Loucy (cell line): ENCODE data around the gene SLC2A4.
"Not testable (repeated sequence)": the region's sequence is repeated elsewhere in the genome, so short reads cannot be mapped to it uniquely, and the experiment has no call there.

Experiments used
- H2AFZ ChIP-seq: fragments of 200-600 bp; sonication (generic); 2 replicates; pipeline ENCODE4 v1.6.0; 2016; ENCODE audit warnings: antibody characterized with exemption, mild to moderate bottlenecking, low read length, moderate library complexity
- H3F3A ChIP-seq: fragments of 200-600 bp; 2 replicates; pipeline ENCODE4 v1.6.0; 2016; ENCODE audit warnings: antibody characterized with exemption, low read depth, mild to moderate bottlenecking
- H3K27me3 ChIP-seq: fragments of 200-600 bp; sonication (generic); 2 replicates; pipeline ENCODE4 v1.6.1; 2014; ENCODE audit warnings: low read length, mild to moderate bottlenecking; ENCODE audit not compliant: insufficient read depth, poor library complexity, severe bottlenecking
- H3K36me3 ChIP-seq: fragments of 200-600 bp; sonication (generic); 2 replicates; pipeline ENCODE4 v1.6.1; 2016; ENCODE audit warnings: low read length; ENCODE audit not compliant: insufficient read depth
- H3K4me1 ChIP-seq: fragments of 200-600 bp; sonication (generic); 2 replicates; pipeline ENCODE4 v1.5.1; 2014; ENCODE audit warnings: low read length, mild to moderate bottlenecking; ENCODE audit not compliant: insufficient read depth, poor library complexity, severe bottlenecking
- H3K4me2 ChIP-seq: fragments of 200-600 bp; sonication (generic); 2 replicates; pipeline ENCODE4 v1.6.0; 2014; ENCODE audit warnings: antibody characterized with exemption, low read length, low read depth, mild to moderate bottlenecking; ENCODE audit not compliant: poor library complexity, severe bottlenecking
- H3K4me3 ChIP-seq: fragments of 200-600 bp; sonication (generic); 2 replicates; pipeline ENCODE4 v1.5.1; 2014; ENCODE audit warnings: low read length, mild to moderate bottlenecking, mixed read lengths; ENCODE audit not compliant: poor library complexity, severe bottlenecking
- H3K79me2 ChIP-seq: fragments of 200-600 bp; sonication (generic); 2 replicates; pipeline ENCODE4 v1.6.1; 2014; ENCODE audit warnings: low read length; ENCODE audit not compliant: insufficient read depth
- H3K9ac ChIP-seq: fragments of 200-600 bp; sonication (generic); 2 replicates; pipeline ENCODE4 v1.6.0; 2014; ENCODE audit warnings: mild to moderate bottlenecking, low read depth, low read length, moderate library complexity; ENCODE audit not compliant: poor library complexity, severe bottlenecking
- H3K9me2 ChIP-seq: fragments of 200-600 bp; sonication (generic); replicated peaks from 2 replicates; pipeline ENCODE4 v1.6.1; 2016; ENCODE audit warnings: low read depth, low read length, mixed read lengths
- H3K9me3 ChIP-seq: fragments of 200-600 bp; sonication (generic); 2 replicates; pipeline ENCODE4 v1.6.1; 2014; ENCODE audit warnings: mild to moderate bottlenecking, antibody characterized with exemption, low read length, low read depth; ENCODE audit not compliant: insufficient read depth
- H4K20me1 ChIP-seq: fragments of 200-600 bp; sonication (generic); 2 replicates; pipeline ENCODE4 v1.6.0; 2014; ENCODE audit warnings: antibody characterized with exemption, low read length, mild to moderate bottlenecking; ENCODE audit not compliant: insufficient read depth, poor library complexity, severe bottlenecking
- EZH2phosphoT487 ChIP-seq: fragments of 200-600 bp; IDR thresholded peaks from 2 replicates; pipeline ENCODE4 v1.6.1; 2018; ENCODE audit warnings: antibody characterized with exemption, mild to moderate bottlenecking, moderate library complexity, borderline replicate concordance
- TF ChIP-seq, protein P1 (sequence below): fragments of 200-600 bp; sonication (generic); conservative IDR thresholded peaks from 2 replicates; pipeline ENCODE4 v1.5.1; 2014; ENCODE audit warnings: mild to moderate bottlenecking, antibody characterized with exemption, low read length

Gene SLC2A4

GRCh38 chr17:7241783-7242716, 39.5 kb upstream of the SLC2A4 start, which contains the start of gene GABARAP:
TSS of gene GABARAP (minus strand) at chr17:7242449. CDS start at chr17:7242330, 119 bp downstream.
- Histone ChIP-seq H3K4me3 (peak within 1 kb of the TSS; percentile 86), H2AFZ (peak within 1 kb of the TSS; percentile 87), H3F3A (0 out of 2 replicates have a peak, but pooled peaks cover 3% of the 10 kb centered on the region), H3K36me3 (peaks cover 23% of the 10 kb centered on the region; the same call in 1 of the 2 replicates), H3K9ac (peak within 1 kb of the TSS; percentile 86), H3K27me3 (peaks cover 5% of the 10 kb centered on the region), H3K9me3 (no peaks in the 10 kb centered on the region), H3K4me1 (peaks cover 31% of the 10 kb centered on the region), H3K79me2 (peaks cover 56% of the 10 kb centered on the region), H4K20me1 (peaks cover 12% of the 10 kb centered on the region), H3K9me2 (no peaks in the 10 kb centered on the region), H3K4me2 (peak within 1 kb of the TSS; percentile 75)
- TF ChIP-seq EZH2phosphoT487, result no peak
- TF ChIP-seq, protein P1, sequence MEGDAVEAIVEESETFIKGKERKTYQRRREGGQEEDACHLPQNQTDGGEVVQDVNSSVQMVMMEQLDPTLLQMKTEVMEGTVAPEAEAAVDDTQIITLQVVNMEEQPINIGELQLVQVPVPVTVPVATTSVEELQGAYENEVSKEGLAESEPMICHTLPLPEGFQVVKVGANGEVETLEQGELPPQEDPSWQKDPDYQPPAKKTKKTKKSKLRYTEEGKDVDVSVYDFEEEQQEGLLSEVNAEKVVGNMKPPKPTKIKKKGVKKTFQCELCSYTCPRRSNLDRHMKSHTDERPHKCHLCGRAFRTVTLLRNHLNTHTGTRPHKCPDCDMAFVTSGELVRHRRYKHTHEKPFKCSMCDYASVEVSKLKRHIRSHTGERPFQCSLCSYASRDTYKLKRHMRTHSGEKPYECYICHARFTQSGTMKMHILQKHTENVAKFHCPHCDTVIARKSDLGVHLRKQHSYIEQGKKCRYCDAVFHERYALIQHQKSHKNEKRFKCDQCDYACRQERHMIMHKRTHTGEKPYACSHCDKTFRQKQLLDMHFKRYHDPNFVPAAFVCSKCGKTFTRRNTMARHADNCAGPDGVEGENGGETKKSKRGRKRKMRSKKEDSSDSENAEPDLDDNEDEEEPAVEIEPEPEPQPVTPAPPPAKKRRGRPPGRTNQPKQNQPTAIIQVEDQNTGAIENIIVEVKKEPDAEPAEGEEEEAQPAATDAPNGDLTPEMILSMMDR, result no peak

DNA sequence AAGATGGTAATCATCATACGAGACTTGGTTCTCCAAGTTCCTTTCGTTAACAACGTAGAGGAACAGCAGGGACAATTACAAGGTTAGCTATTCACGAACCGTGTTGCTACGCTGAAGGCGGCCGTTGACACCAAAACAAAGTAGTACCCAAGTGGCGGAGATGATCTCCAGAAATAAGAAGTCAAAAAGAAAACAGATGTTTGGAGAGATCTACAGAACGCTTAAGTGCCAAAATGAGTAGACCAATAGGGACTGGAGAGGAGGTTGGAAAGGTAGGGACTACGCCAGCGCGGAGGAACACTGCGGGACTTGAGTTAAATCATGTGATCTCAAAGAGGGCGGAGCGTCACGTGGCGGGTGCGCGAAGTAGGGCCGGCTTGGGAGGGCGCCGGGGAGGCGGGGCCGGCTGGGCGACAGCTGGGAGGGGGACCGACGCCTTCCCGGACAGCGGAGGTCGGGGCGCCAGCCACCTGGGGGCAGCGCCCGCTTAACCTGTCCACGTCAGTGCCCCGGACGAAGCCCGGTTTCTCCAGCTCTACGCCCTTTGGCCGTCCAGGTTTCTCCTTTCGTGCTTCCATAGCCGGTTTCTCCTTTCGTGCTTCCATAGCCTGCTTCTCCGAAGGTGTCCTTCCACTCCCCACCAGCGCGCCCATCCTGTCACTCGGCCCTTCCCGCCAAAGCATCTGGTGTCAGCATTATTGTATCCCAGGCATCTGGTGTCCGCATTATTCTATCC, 38.6 kb upstream of the SLC2A4 start:
- Histone ChIP-seq H2AFZ (peak overlapping the region; percentile 87), H3K9me3 (no peaks in the 10 kb centered on the region), H3K4me3 (peak overlapping the region; percentile 86), H3K79me2 (peaks cover 56% of the 10 kb centered on the region), H3K4me1 (peaks cover 25% of the 10 kb centered on the region), H3F3A (0 out of 2 replicates have a peak, but pooled peaks cover 3% of the 10 kb centered on the region), H3K36me3 (peaks cover 23% of the 10 kb centered on the region; the same call in 1 of the 2 replicates), H3K27me3 (peaks cover 5% of the 10 kb centered on the region), H3K9me2 (no peaks in the 10 kb centered on the region), H4K20me1 (peaks cover 12% of the 10 kb centered on the region), H3K4me2 (peak overlapping the region; percentile 75), H3K9ac (peak overlapping the region; percentile 86)
- no peak for TF ChIP-seq EZH2phosphoT487
- TF ChIP-seq, protein P1, result no peak; the same call in 1 of the 2 replicates

DNA sequence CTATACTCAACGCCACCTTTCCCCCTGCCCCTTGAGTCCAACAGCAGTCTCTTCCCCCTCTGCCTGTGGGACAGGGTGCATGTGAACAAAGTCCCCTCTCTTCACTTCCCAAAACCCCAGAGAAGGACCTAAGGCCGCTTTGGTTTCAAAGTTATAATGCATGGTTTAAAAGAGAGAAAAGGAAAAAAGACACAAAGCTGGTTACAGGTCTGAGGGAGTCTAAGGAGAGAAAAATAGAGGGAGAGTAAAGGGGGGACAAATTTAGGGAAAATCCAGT, 38.1 kb upstream of the SLC2A4 start:
- no peaks in the 10 kb centered on the region for H3K9me3 ChIP-seq
- no peak for TF ChIP-seq EZH2phosphoT487
- TF ChIP-seq, protein P1, result no peak
- peak overlapping the region; percentile 75 for H3K4me2 ChIP-seq
- H3K27me3 ChIP-seq, result peaks cover 5% of the 10 kb centered on the region
- peak overlapping the region; percentile 86 for H3K4me3 ChIP-seq
- peaks cover 59% of the 10 kb centered on the region for H3K79me2 ChIP-seq
- H4K20me1 ChIP-seq, result peaks cover 12% of the 10 kb centered on the region
- no peak overlapping the region for H3K9ac ChIP-seq
- H3K9me2 ChIP-seq, result no peaks in the 10 kb centered on the region
- H2AFZ ChIP-seq, result no peak overlapping the region
- H3K36me3 ChIP-seq, result peaks cover 23% of the 10 kb centered on the region; the same call in 1 of the 2 replicates
- H3K4me1 ChIP-seq, result peaks cover 25% of the 10 kb centered on the region
- 0 out of 2 replicates have a peak, but pooled peaks cover 3% of the 10 kb centered on the region for H3F3A ChIP-seq

- not testable (repeated sequence) for H3K9me2 ChIP-seq, H3K9me3 ChIP-seq, H3K27me3 ChIP-seq, H3K4me3 ChIP-seq, H3F3A ChIP-seq, H3K4me2 ChIP-seq, H2AFZ ChIP-seq, H3K9ac ChIP-seq
- Histone ChIP-seq H3K4me1 (peaks cover 29% of the 10 kb centered on the region), H4K20me1 (peaks cover 16% of the 10 kb centered on the region), H3K79me2 (peaks cover 60% of the 10 kb centered on the region), H3K36me3 (peaks cover 23% of the 10 kb centered on the region; the same call in 1 of the 2 replicates)
Measured at GRCh38 chr17:7243838-7244237, 37.7 kb upstream of the SLC2A4 start.
